HEK293 (cell line): ENCODE measurements around the gene LRRC8D.

ENCODE experiments used
- CTCF ChIP-seq: fragments of 450-650 bp; formaldehyde crosslinking; IDR thresholded peaks from 2 replicates; pipeline ENCODE4 v1.5.1; 2016; ENCODE audit warnings: missing biosample characterization, missing genetic modification characterization
- ZBTB20 ChIP-seq: fragments of 450-650 bp; formaldehyde crosslinking; IDR thresholded peaks from 2 replicates; pipeline ENCODE4 v1.5.1; 2016; ENCODE audit warnings: missing biosample characterization, missing genetic modification characterization
- ZBTB21 ChIP-seq: fragments of 450-650 bp; formaldehyde crosslinking; IDR thresholded peaks from 2 replicates; pipeline ENCODE4 v1.5.1; 2017; ENCODE audit warnings: missing biosample characterization, missing genetic modification characterization
- ZFP41 ChIP-seq: fragments of 450-650 bp; formaldehyde crosslinking; IDR thresholded peaks from 2 replicates; pipeline ENCODE4 v1.5.1; 2016; ENCODE audit warnings: missing biosample characterization, missing genetic modification characterization, borderline replicate concordance
- ZNF146 ChIP-seq: fragments of 450-650 bp; formaldehyde crosslinking; IDR thresholded peaks from 2 replicates; pipeline ENCODE4 v1.5.1; 2016; ENCODE audit warnings: missing biosample characterization, missing genetic modification characterization
- ZNF274 ChIP-seq, 2 experiments: fragments of 200-500 bp in 1 of 2; fragments of 450-650 bp in 1 of 2; sonication (Bioruptor generic) in 1 of 2; formaldehyde crosslinking in 1 of 2; IDR thresholded peaks; 2 replicates each; pipeline versions ENCODE4 v1.5.1 to v1.6.1; 2014 to 2016; ENCODE audit warnings: borderline replicate concordance in 1 of 2, inconsistent platforms in 1 of 2, low read length in 1 of 2, missing biosample characterization in 1 of 2, missing genetic modification characterization in 1 of 2
- ZNF544 ChIP-seq: fragments of 450-650 bp; formaldehyde crosslinking; IDR thresholded peaks from 2 replicates; pipeline ENCODE4 v1.5.0; 2017; ENCODE audit warnings: missing biosample characterization, missing genetic modification characterization

GRCh38 chr1:89939059-89939570 lies 118.3 kb downstream of the LRRC8D start:
- no peak for TF ChIP-seq CTCF (tag by site-specific recombination)
- no peak for TF ChIP-seq ZNF274 (IDR thresholded peaks at IDR 0.05; ENCODE audit: low read length)
- no peak for TF ChIP-seq ZNF274 (tag by site-specific recombination; IDR thresholded peaks at IDR 0.05; ENCODE audit: borderline replicate concordance)
- TF ChIP-seq ZBTB20 (tag by site-specific recombination) = no peak
- no peak for TF ChIP-seq ZBTB21
- no peak for TF ChIP-seq ZFP41 (tag by site-specific recombination)
- TF ChIP-seq ZNF544 = no peak
- TF ChIP-seq ZNF146 = no peak
